ENCODE measurements around the gene SCIMP. TPM values are rescaled to one million over a fixed set of nuclear protein-coding genes. Genes with fewer than 3 reads are reported as not detected.

The SCIMP gene
- total and polyA plus RNA-seq, 2 of the 4 experiments (the other 2 are of a cell fraction): not detected

DNA sequence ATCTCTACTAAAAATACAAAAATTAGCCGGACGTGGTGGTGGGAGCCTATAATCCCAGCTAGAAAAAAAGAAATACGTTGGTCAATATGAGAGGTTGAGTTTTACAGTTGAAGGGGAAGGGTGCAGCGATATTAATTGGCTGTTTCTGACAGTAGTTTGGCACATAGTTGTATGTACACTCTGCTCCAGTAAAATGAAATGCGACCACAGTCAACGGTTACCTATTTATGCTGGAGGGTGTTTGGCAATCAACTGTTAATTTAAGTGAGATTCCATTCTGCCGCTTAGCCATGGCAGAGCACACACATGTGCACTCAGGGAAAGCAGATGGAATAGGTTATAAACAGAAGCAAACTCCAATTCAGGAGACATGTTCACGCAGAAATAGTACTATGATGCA lies 33.6 kb downstream of the SCIMP start:
- H3K23ac ChIP-seq (ENCODE audit: low read depth, low read length): no peak overlapping the region
- dilution Hi-C loops (cut with HindIII; ENCODE audit: low sequenced_read_pairs, unreplicated experiment): no loop called here
- peaks cover 0 to 3% of the 10 kb centered on the region in 2 experiments; a peak in 2 of 4 replicates for H3K79me1 ChIP-seq (ENCODE audit: low read depth in 1 of 2, low read length in 2 of 2)
- H3K9ac ChIP-seq (ENCODE audit: low read depth, low read length): no peak overlapping the region
- no peak overlapping the region for H3K27ac ChIP-seq (ENCODE audit: insufficient read depth, low read length)
- H3K4ac ChIP-seq (ENCODE audit: low read depth, low read length): no peak overlapping the region
- H3K9me3 ChIP-seq (ENCODE audit: control insufficient read depth, insufficient read depth, low read length): no peaks in the 10 kb centered on the region
- no peak overlapping the region for H3K14ac ChIP-seq (replicated peaks; ENCODE audit: low read depth, low read length)
- no peak for TF ChIP-seq MAZ (IDR thresholded peaks at IDR 0.05; ENCODE audit: borderline replicate concordance, low read depth, low read length)
- TF ChIP-seq, protein P1, sequence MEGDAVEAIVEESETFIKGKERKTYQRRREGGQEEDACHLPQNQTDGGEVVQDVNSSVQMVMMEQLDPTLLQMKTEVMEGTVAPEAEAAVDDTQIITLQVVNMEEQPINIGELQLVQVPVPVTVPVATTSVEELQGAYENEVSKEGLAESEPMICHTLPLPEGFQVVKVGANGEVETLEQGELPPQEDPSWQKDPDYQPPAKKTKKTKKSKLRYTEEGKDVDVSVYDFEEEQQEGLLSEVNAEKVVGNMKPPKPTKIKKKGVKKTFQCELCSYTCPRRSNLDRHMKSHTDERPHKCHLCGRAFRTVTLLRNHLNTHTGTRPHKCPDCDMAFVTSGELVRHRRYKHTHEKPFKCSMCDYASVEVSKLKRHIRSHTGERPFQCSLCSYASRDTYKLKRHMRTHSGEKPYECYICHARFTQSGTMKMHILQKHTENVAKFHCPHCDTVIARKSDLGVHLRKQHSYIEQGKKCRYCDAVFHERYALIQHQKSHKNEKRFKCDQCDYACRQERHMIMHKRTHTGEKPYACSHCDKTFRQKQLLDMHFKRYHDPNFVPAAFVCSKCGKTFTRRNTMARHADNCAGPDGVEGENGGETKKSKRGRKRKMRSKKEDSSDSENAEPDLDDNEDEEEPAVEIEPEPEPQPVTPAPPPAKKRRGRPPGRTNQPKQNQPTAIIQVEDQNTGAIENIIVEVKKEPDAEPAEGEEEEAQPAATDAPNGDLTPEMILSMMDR (conservative IDR thresholded peaks at IDR 0.05; ENCODE audit: low read depth, low read length): no peak
- 0 out of 2 replicates have a peak, but pooled peaks have one; percentile 31 for TF ChIP-seq CEBPB (IDR thresholded peaks at IDR 0.05; ENCODE audit: low read depth, low read length)
- H2AK5ac ChIP-seq (ENCODE audit: low read depth, low read length): no peak overlapping the region
- no peak overlapping the region for H3K56ac ChIP-seq (ENCODE audit: extremely low read depth, insufficient read depth, low read length)
- DNase-seq (no peak), ATAC-seq (ENCODE audit: low read depth) (no peak)
- H4K5ac ChIP-seq (ENCODE audit: low read depth, low read length): no peak overlapping the region
- H2BK15ac ChIP-seq (ENCODE audit: low read depth, low read length): no peak overlapping the region
- in situ Hi-C loops (cut with MboI; ENCODE audit: low sequenced_read_pairs): no loop called here
- no peak overlapping the region for H2AK9ac ChIP-seq (replicated peaks; ENCODE audit: low read depth, low read length, poor library complexity)
- no peak overlapping the region for H4K91ac ChIP-seq (ENCODE audit: insufficient read depth, low read depth, low read length)
- no peaks in the 10 kb centered on the region for H3K27me3 ChIP-seq (ENCODE audit: control insufficient read depth, insufficient read depth, low read length)
- intact Hi-C loops (cut with micrococcal nuclease): loop anchor here (10.0 kb wide), 1 partner anchor 74 kb away; no protein-coding TSS in a partner anchor
- BruUV-seq (replicated peaks): no TSS peak
- no peak overlapping the region for H2AFZ ChIP-seq (replicated peaks; ENCODE audit: low read length, poor library complexity)
- peaks cover 4% of the 10 kb centered on the region; the same call in 1 of the 2 replicates for H3K4me1 ChIP-seq (ENCODE audit: control insufficient read depth, insufficient read depth, low read length)
- H2BK20ac ChIP-seq (ENCODE audit: low read depth, low read length): no peak overlapping the region
- H3K18ac ChIP-seq (ENCODE audit: low read depth, low read length): no peak overlapping the region
- H3K36me3 ChIP-seq (ENCODE audit: control insufficient read depth, insufficient read depth, low read length): no peaks in the 10 kb centered on the region
- 51% methylated on average over 3 of the region's 8 CpGs; no CpG with 5 or more reads in 1 of the 2 experiments for WGBS, 2 experiments (ENCODE audit: extremely low coverage in 2 of 2, insufficient read length in 1 of 2)
- peaks cover 3% of the 10 kb centered on the region; the same call in 1 of the 2 replicates for H3K9me1 ChIP-seq (ENCODE audit: insufficient read depth, low read length)
- no peak overlapping the region for H3K4me3 ChIP-seq (ENCODE audit: insufficient read depth, low read depth, low read length)
- no peak overlapping the region for H2BK120ac ChIP-seq (ENCODE audit: low read depth, low read length)
- no peak overlapping the region for H2BK5ac ChIP-seq (ENCODE audit: low read depth, low read length, poor library complexity, severe bottlenecking)
- no peak overlapping the region for H4K8ac ChIP-seq (ENCODE audit: low read depth in 2 of 2, low read length in 2 of 2)
- no peaks in the 10 kb centered on the region for H4K20me1 ChIP-seq (ENCODE audit: insufficient read depth, low read length)
- ChIA-PET CTCF (interaction anchor here (0.6 kb wide), 1 partner anchor 47 kb away, joined by 5 read pairs; no protein-coding TSS in a partner anchor), POLR2A (ENCODE audit: unreplicated experiment) (no interaction called here)
- H3K4me2 ChIP-seq (ENCODE audit: low read depth, low read length): no peak overlapping the region

Data from IMR-90 (cell line).